ENCODE results near the gene WASL.

GRCh38 chr7:123653162-123653561 is 95.6 kb downstream of the WASL start:
- TF ChIP-seq POLR2A (IDR thresholded peaks at IDR 0.05) = no peak
- no peak for TF ChIP-seq POLR2AphosphoS5 (IDR thresholded peaks at IDR 0.05)
- no peak for TF ChIP-seq CTCF (IDR thresholded peaks at IDR 0.05)
